SK-N-SH (cell line): ENCODE results near the gene ZNF578. TPM values are rescaled to one million over a fixed set of nuclear protein-coding genes. Genes with fewer than 3 reads are reported as not detected.

Experiments
- CTCF ChIA-PET: fragments of 300-600, 350-600 bp; formaldehyde crosslinking; extraction: SDS; loops from one replicate; lab custom pipeline; 2021; lab: Yijun Ruan, JAX
- POLR2A ChIA-PET: fragments of 350-600 bp; sonication (Branson Sonifier 250); formaldehyde crosslinking; extraction: SDS; loops from one replicate; lab custom pipeline; 2020; ENCODE audit warnings: antibody characterized with exemption, inconsistent platforms; lab: Yijun Ruan, JAX
- DNase-seq: peaks from one replicate; pipeline ENCODE4 v3.0.0; 2012
- H2AFZ ChIP-seq: fragments of 200-600 bp; sonication (generic); 2 replicates; pipeline ENCODE4 v1.8.1; 2016; ENCODE audit warnings: antibody characterized with exemption, mild to moderate bottlenecking, low read depth
- H3F3A ChIP-seq: fragments of 200-600 bp; sonication (generic); replicated peaks from 2 replicates; pipeline ENCODE3; 2016; ENCODE audit warnings: antibody characterized with exemption, mild to moderate bottlenecking; ENCODE audit not compliant: insufficient read depth
- H3K27ac ChIP-seq, 2 experiments: fragments of 200-500 bp in 1 of 2; fragments of 200-600 bp in 1 of 2; sonication (Bioruptor generic) in 1 of 2; sonication (generic), shearing (Covaris generic) in 1 of 2; 2 replicates each; pipeline versions ENCODE4 v1.5.1 to v1.6.1; 2014 to 2016; ENCODE audit warnings: low read depth in 2 of 2, inconsistent platforms in 1 of 2, low read length in 1 of 2, mild to moderate bottlenecking in 1 of 2, mixed read lengths in 1 of 2
- H3K27me3 ChIP-seq: fragments of 200-600 bp; sonication (generic), shearing (Covaris generic); 2 replicates; pipeline ENCODE4 v1.6.1; 2016; ENCODE audit warnings: mixed run types; ENCODE audit not compliant: insufficient read depth
- H3K36me3 ChIP-seq, 2 experiments: fragments of 200-500 bp in 1 of 2; fragments of 200-600 bp in 1 of 2; sonication (Bioruptor generic) in 1 of 2; sonication (generic) in 1 of 2; replicated peaks in 1 of 2; 2 replicates each; pipeline versions ENCODE3 to v1.5.1; 2014 to 2016; ENCODE audit warnings: low read length in 1 of 2, mild to moderate bottlenecking in 1 of 2; ENCODE audit not compliant: insufficient read depth in 2 of 2, control insufficient read depth in 1 of 2
- H3K4me1 ChIP-seq, 2 experiments: fragments of 200-500 bp in 1 of 2; fragments of 200-600 bp in 1 of 2; sonication (Bioruptor generic) in 1 of 2; sonication (generic), shearing (Covaris generic) in 1 of 2; 2 replicates each; pipeline versions ENCODE4 v1.5.1 to v1.6.1; 2014 to 2016; ENCODE audit warnings: low read depth in 1 of 2, low read length in 1 of 2, mixed run types in 1 of 2; ENCODE audit not compliant: insufficient read depth in 2 of 2, control insufficient read depth in 1 of 2
- H3K4me2 ChIP-seq: fragments of 200-600 bp; sonication (generic), shearing (Covaris generic); 2 replicates; pipeline ENCODE4 v1.6.1; 2017; ENCODE audit warnings: mixed run types
- H3K4me3 ChIP-seq, 2 experiments: fragments of 200-500 bp in 1 of 2; fragments of 200-600 bp in 1 of 2; sonication (Bioruptor generic) in 1 of 2; sonication (generic), shearing (Covaris generic) in 1 of 2; 2 replicates each; pipeline versions ENCODE4 v1.5.1 to v1.8.1; 2014 to 2016; ENCODE audit warnings: low read depth in 2 of 2, inconsistent platforms in 1 of 2, low read length in 1 of 2, mild to moderate bottlenecking in 1 of 2, mixed read lengths in 1 of 2, moderate library complexity in 1 of 2
- H3K79me2 ChIP-seq: fragments of 200-600 bp; sonication (generic); 2 replicates; pipeline ENCODE4 v1.8.1; 2017; ENCODE audit warnings: mild to moderate bottlenecking; ENCODE audit not compliant: insufficient read depth
- H3K9ac ChIP-seq: fragments of 200-600 bp; sonication (generic); 2 replicates; pipeline ENCODE4 v1.6.1; 2017; ENCODE audit warnings: mixed run types
- H3K9me2 ChIP-seq: fragments of 200-600 bp; sonication (generic); 2 replicates; pipeline ENCODE4 v1.6.1; 2017; ENCODE audit warnings: mixed run types
- H3K9me3 ChIP-seq: fragments of 200-600 bp; sonication (generic); 2 replicates; pipeline ENCODE4 v1.6.1; 2017; ENCODE audit warnings: mixed run types, mild to moderate bottlenecking, moderate library complexity
- H4K20me1 ChIP-seq: fragments of 200-600 bp; sonication (generic); 2 replicates; pipeline ENCODE4 v1.6.1; 2017; ENCODE audit warnings: mild to moderate bottlenecking, mixed run types; ENCODE audit not compliant: insufficient read depth
- GATA2 ChIP-seq: sonication (generic); formaldehyde crosslinking; IDR thresholded peaks from 2 replicates; pipeline ENCODE4 v1.5.0; 2020; ENCODE audit warnings: mild to moderate bottlenecking, missing genetic modification reagents
- JUND ChIP-seq: IDR thresholded peaks from 2 replicates; pipeline ENCODE4 v1.4.0; 2012
- MAX ChIP-seq: IDR thresholded peaks from 2 replicates; pipeline ENCODE4 v1.4.0; 2012; ENCODE audit warnings: low read depth
- MEF2A ChIP-seq: IDR thresholded peaks from 2 replicates; pipeline ENCODE4 v1.4.0; 2012; ENCODE audit warnings: low read depth, borderline replicate concordance
- NFIC ChIP-seq: IDR thresholded peaks from 2 replicates; pipeline ENCODE4 v1.4.0; 2012; ENCODE audit warnings: borderline replicate concordance
- PBX3 ChIP-seq: IDR thresholded peaks from 2 replicates; pipeline ENCODE4; 2012
- POLR2AphosphoS5 ChIP-seq: IDR thresholded peaks from 2 replicates; pipeline ENCODE4 v1.6.1; 2012; ENCODE audit warnings: low read depth, low read length
- RAD21 ChIP-seq: IDR thresholded peaks from 2 replicates; pipeline ENCODE4 v1.6.1; 2012; ENCODE audit warnings: mild to moderate bottlenecking, low read length
- RFX5 ChIP-seq: IDR thresholded peaks from 2 replicates; pipeline ENCODE4 v1.6.1; 2012; ENCODE audit warnings: mild to moderate bottlenecking, improper control_type of control experiment, low read length
- RXRA ChIP-seq: IDR thresholded peaks from 2 replicates; pipeline ENCODE4 v1.4.0; 2012; ENCODE audit warnings: low read depth, mild to moderate bottlenecking, borderline replicate concordance
- SIN3A ChIP-seq: IDR thresholded peaks from 2 replicates; pipeline ENCODE4 v1.6.1; 2012; ENCODE audit warnings: low read depth, mild to moderate bottlenecking, low read length, moderate library complexity, borderline replicate concordance
- SMC3 ChIP-seq: IDR thresholded peaks from 2 replicates; pipeline ENCODE4 v1.6.1; 2012; ENCODE audit warnings: low read depth, low read length, improper control_type of control experiment
- TAF1 ChIP-seq: IDR thresholded peaks from 2 replicates; pipeline ENCODE4 v1.6.1; 2012; ENCODE audit warnings: low read depth, mild to moderate bottlenecking, low read length, moderate library complexity, borderline replicate concordance
- ZBTB33 ChIP-seq: IDR thresholded peaks from 2 replicates; pipeline ENCODE4 v1.4.0; 2012; ENCODE audit warnings: low read depth, borderline replicate concordance
- WGBS: methylation state at CpG from one replicate; pipeline ENCODE4 v1.1.6; 2017; ENCODE audit warnings: low lambda C conversion rate; 5-methylcytosine and 5-hydroxymethylcytosine counted together
- polyA plus RNA-seq, 3 experiments: library from polyadenylated mRNA; depleted of rRNA; stranded (reverse); fragments of >200 nt; gene quantifications; 2 replicates each; pipeline ENCODE4 v1.2.3, GENCODE V29; 2012
- TF ChIP-seq, protein P1 (sequence below): fragments of 150-350 bp; IDR thresholded peaks from 2 replicates; pipeline ENCODE4 v1.6.1; 2016; ENCODE audit warnings: mild to moderate bottlenecking, low read depth, low read length
- TF ChIP-seq, protein P2 (sequence below): IDR thresholded peaks from 2 replicates; pipeline ENCODE4 v1.4.0; 2012; ENCODE audit warnings: low read depth, borderline replicate concordance
- TF ChIP-seq, protein P3 (sequence below): fragments of 150-350 bp; IDR thresholded peaks from 2 replicates; pipeline ENCODE4 v1.6.1; 2017; ENCODE audit warnings: antibody characterized with exemption, low read length, low read depth, borderline replicate concordance

ZNF578 gene
- polyA plus RNA-seq, 1 of the 3 experiments (the other 2 are of a cell fraction) = 2.5 TPM

- Histone ChIP-seq H3K9me3 (no peaks in the 10 kb centered on the region), H3F3A (peaks cover 11% of the 10 kb centered on the region), H3K79me2 (peaks cover 14% of the 10 kb centered on the region), H3K9me2 (no peaks in the 10 kb centered on the region), H3K27me3 (no peaks in the 10 kb centered on the region), H3K27ac (no peak overlapping the region), H3K4me3 (no peak overlapping the region), H3K36me3 (no peaks in the 10 kb centered on the region), H2AFZ (no peak overlapping the region), H3K4me1 (peaks cover 0 to 10% of the 10 kb centered on the region in 2 experiments; a peak in 1 of 4 replicates), H3K9ac (no peak overlapping the region), H4K20me1 (no peaks in the 10 kb centered on the region), H3K4me2 (no peak overlapping the region)
- POLR2A ChIA-PET = no interaction called here
- TF ChIP-seq NFIC = no peak
- TF ChIP-seq SMC3 = no peak
- no peak for TF ChIP-seq SIN3A
- TF ChIP-seq, protein P1, sequence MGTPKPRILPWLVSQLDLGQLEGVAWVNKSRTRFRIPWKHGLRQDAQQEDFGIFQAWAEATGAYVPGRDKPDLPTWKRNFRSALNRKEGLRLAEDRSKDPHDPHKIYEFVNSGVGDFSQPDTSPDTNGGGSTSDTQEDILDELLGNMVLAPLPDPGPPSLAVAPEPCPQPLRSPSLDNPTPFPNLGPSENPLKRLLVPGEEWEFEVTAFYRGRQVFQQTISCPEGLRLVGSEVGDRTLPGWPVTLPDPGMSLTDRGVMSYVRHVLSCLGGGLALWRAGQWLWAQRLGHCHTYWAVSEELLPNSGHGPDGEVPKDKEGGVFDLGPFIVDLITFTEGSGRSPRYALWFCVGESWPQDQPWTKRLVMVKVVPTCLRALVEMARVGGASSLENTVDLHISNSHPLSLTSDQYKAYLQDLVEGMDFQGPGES = no peak
- TF ChIP-seq, protein P2, sequence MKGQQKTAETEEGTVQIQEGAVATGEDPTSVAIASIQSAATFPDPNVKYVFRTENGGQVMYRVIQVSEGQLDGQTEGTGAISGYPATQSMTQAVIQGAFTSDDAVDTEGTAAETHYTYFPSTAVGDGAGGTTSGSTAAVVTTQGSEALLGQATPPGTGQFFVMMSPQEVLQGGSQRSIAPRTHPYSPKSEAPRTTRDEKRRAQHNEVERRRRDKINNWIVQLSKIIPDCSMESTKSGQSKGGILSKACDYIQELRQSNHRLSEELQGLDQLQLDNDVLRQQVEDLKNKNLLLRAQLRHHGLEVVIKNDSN = no peak
- no peak for TF ChIP-seq GATA2 (CRISPR knock-in tag)
- no peak for TF ChIP-seq POLR2AphosphoS5
- no peak for TF ChIP-seq TAF1
- TF ChIP-seq MEF2A = no peak
- TF ChIP-seq MAX = no peak
- no peak for TF ChIP-seq JUND
- no peak for TF ChIP-seq RXRA
- TF ChIP-seq PBX3 = no peak
- TF ChIP-seq, protein P3, sequence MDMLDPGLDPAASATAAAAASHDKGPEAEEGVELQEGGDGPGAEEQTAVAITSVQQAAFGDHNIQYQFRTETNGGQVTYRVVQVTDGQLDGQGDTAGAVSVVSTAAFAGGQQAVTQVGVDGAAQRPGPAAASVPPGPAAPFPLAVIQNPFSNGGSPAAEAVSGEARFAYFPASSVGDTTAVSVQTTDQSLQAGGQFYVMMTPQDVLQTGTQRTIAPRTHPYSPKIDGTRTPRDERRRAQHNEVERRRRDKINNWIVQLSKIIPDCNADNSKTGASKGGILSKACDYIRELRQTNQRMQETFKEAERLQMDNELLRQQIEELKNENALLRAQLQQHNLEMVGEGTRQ = no peak
- no peak for TF ChIP-seq ZBTB33
- TF ChIP-seq RAD21 = no peak
- TF ChIP-seq RFX5 = no peak
- no peak for DNase-seq
- WGBS = 67% methylated on average over 20 of the region's 20 CpGs
- CTCF ChIA-PET = no interaction called here
These were observed 70.7 kb downstream of the ZNF578 start for GRCh38 chr19:52524086-52524485.
